Right lobe of liver (tissue), 4 donors: ENCODE data around the gene ZCCHC7.

Source experiments
- POLR2A ChIP-seq: fragments of 450-650 bp; IDR thresholded peaks from one replicate; pipeline ENCODE4 v1.6.1; 2017; ENCODE audit warnings: antibody characterized with exemption, mild to moderate bottlenecking
- TF ChIP-seq, protein P1 (sequence below), 4 donors: fragments of 200-600 bp in 3 of 4; fragments of 450-650 bp in 1 of 4; IDR thresholded peaks; one replicate each; pipeline versions ENCODE4 v1.5.1 to v1.8.0; 2016 to 2022; ENCODE audit warnings: antibody characterized with exemption in 4 of 4, mild to moderate bottlenecking in 2 of 4
- donor health status: DM: no; HTN: no; CAD: no.
- donor health status: DM: no; HTN: no; CAD: no.
- donor health status: DM: no; HTN: yes; CAD: no.

DNA sequence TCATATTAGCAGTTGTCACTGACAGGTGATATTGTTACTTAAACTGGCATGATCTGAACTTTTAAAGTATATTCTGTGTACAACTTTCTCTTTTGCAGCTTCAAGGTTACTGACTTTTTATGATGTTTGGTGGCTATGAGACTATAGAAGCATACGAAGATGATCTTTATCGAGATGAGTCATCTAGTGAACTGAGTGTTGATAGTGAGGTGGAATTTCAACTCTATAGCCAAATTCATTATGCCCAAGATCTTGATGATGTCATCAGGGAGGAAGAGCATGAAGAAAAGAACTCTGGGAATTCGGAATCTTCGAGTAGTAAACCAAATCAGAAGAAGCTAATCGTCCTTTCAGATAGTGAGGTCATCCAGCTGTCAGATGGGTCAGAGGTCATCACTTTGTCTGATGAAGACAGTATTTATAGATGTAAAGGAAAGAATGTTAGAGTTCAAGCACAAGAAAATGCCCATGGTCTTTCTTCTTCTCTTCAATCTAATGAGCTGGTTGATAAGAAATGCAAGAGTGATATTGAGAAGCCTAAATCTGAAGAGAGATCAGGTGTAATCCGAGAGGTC lies 5.9 kb downstream of the ZCCHC7 start:
- TF ChIP-seq POLR2A, result no peak
- TF ChIP-seq, protein P1, sequence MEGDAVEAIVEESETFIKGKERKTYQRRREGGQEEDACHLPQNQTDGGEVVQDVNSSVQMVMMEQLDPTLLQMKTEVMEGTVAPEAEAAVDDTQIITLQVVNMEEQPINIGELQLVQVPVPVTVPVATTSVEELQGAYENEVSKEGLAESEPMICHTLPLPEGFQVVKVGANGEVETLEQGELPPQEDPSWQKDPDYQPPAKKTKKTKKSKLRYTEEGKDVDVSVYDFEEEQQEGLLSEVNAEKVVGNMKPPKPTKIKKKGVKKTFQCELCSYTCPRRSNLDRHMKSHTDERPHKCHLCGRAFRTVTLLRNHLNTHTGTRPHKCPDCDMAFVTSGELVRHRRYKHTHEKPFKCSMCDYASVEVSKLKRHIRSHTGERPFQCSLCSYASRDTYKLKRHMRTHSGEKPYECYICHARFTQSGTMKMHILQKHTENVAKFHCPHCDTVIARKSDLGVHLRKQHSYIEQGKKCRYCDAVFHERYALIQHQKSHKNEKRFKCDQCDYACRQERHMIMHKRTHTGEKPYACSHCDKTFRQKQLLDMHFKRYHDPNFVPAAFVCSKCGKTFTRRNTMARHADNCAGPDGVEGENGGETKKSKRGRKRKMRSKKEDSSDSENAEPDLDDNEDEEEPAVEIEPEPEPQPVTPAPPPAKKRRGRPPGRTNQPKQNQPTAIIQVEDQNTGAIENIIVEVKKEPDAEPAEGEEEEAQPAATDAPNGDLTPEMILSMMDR (IDR thresholded peaks at IDR 0.05), result no peak
